GM12878 (cell line): Measurements from ENCODE around the gene GNG10. TPM values are rescaled to one million over a fixed set of nuclear protein-coding genes. Genes with fewer than 3 reads are reported as not detected.

Experiments
- ATAC-seq: fragments of 200-7000 bp; cut with Tn5 transposase; 3 replicates; pipeline ENCODE4 v1.9.1; 2020; ENCODE audit warnings: mild to moderate bottlenecking, moderate library complexity
- BruUV-seq: library from RNA; stranded (reverse); fragments of 400-500 nt; replicated peaks from 2 replicates; lab custom pipeline; 2021; lab: Mats Ljungman, UMichigan
- CTCF ChIA-PET: fragments of 300-600 bp; sonication (Branson Sonifier 250); formaldehyde crosslinking; extraction: SDS; loops from one replicate; lab custom pipeline; 2021; ENCODE audit warnings: inconsistent platforms; lab: Yijun Ruan, JAX
- POLR2A ChIA-PET: fragments of 350-600 bp; formaldehyde crosslinking; extraction: SDS; loops from one replicate; lab custom pipeline; 2021; ENCODE audit warnings: inconsistent platforms; lab: Charles Lee
- RAD21 ChIA-PET: fragments of 300-600 bp; sonication (Branson Sonifier 250); formaldehyde crosslinking; loops from one replicate; lab custom pipeline; 2023; ENCODE audit warnings: antibody characterized with exemption; ENCODE audit not compliant: unreplicated experiment; lab: Charles Lee
- SMC1A ChIA-PET: fragments of 300-600 bp; sonication (Branson Sonifier 250); formaldehyde crosslinking; loops from one replicate; lab custom pipeline; 2023; ENCODE audit not compliant: unreplicated experiment, uncharacterized antibody; lab: Charles Lee
- DNase-seq: peaks from one replicate; pipeline ENCODE4 v3.0.0-alpha.2; 2011; ENCODE audit warnings: low read depth, low spot score
- FAIRE-seq: peaks from 3 replicates; lab custom pipeline; 2011; peaks lifted over from hg19 to GRCh38; lab: Jason Lieb, UNC
- H2AFZ ChIP-seq: 2 replicates; pipeline ENCODE4 v1.6.0; 2011; ENCODE audit warnings: low read depth, low read length, control low read depth; ENCODE audit not compliant: control insufficient read depth
- H3K27ac ChIP-seq: 2 replicates; pipeline ENCODE4 v1.5.1; 2011; ENCODE audit warnings: control low read depth; ENCODE audit not compliant: control insufficient read depth, insufficient read depth
- H3K27me3 ChIP-seq, 2 experiments: replicated peaks in 1 of 2; 2 replicates each; pipeline versions ENCODE4 v1.6.0 to v1.6.1; 2011; ENCODE audit warnings: low read length in 1 of 2; ENCODE audit not compliant: control insufficient read depth in 2 of 2, insufficient read depth in 2 of 2
- H3K36me3 ChIP-seq, 2 experiments: 2 replicates each; pipeline ENCODE4 v1.5.1; 2011; ENCODE audit warnings: low read length in 1 of 2; ENCODE audit not compliant: control insufficient read depth in 2 of 2, insufficient read depth in 2 of 2
- H3K4me1 ChIP-seq: 2 replicates; pipeline ENCODE4 v1.6.1; 2011; ENCODE audit warnings: mild to moderate bottlenecking, low read length, moderate library complexity, mixed read lengths; ENCODE audit not compliant: control insufficient read depth, insufficient read depth
- H3K4me2 ChIP-seq: 2 replicates; pipeline ENCODE4 v1.6.0; 2011; ENCODE audit warnings: control low read depth; ENCODE audit not compliant: control insufficient read depth, insufficient read depth
- H3K4me3 ChIP-seq: fragments of 200-600 bp; sonication (generic); 2 replicates; pipeline ENCODE4 v1.5.1; 2016
- H3K79me2 ChIP-seq: 2 replicates; pipeline ENCODE4 v1.6.0; 2011; ENCODE audit warnings: low read length; ENCODE audit not compliant: control insufficient read depth, insufficient read depth
- H3K9ac ChIP-seq: 2 replicates; pipeline ENCODE4 v1.8.0; 2011; ENCODE audit warnings: low read length, control low read depth, mixed read lengths; ENCODE audit not compliant: control insufficient read depth, insufficient read depth
- H3K9me3 ChIP-seq: replicated peaks from 3 replicates; pipeline ENCODE4 v1.5.1; 2011; ENCODE audit warnings: mild to moderate bottlenecking, low read length; ENCODE audit not compliant: control insufficient read depth, insufficient read depth
- H4K20me1 ChIP-seq: 2 replicates; pipeline ENCODE4 v1.6.0; 2011; ENCODE audit not compliant: control insufficient read depth, insufficient read depth
- CBFB ChIP-seq: IDR thresholded peaks from 2 replicates; pipeline ENCODE4 v1.6.1; 2016; ENCODE audit warnings: antibody characterized with exemption, low read depth
- ESRRA ChIP-seq: IDR thresholded peaks from 2 replicates; pipeline ENCODE4 v1.6.1; 2012; ENCODE audit warnings: mild to moderate bottlenecking, low read length, improper control_type of control experiment
- NR2F1 ChIP-seq: fragments of 450-650 bp; conservative IDR thresholded peaks from 2 replicates; pipeline ENCODE4 v1.6.1; 2017; ENCODE audit warnings: mild to moderate bottlenecking
- NRF1 ChIP-seq: conservative IDR thresholded peaks from 2 replicates; pipeline ENCODE4 v1.6.1; 2011; ENCODE audit warnings: mild to moderate bottlenecking, low read depth, low read length, improper control_type of control experiment
- POLR2A ChIP-seq: IDR thresholded peaks from 2 replicates; pipeline ENCODE4 v1.6.1; 2011; ENCODE audit warnings: low read depth, mild to moderate bottlenecking, low read length
- POU2F2 ChIP-seq: IDR thresholded peaks from 3 replicates; pipeline ENCODE4 v1.6.1; 2011; ENCODE audit warnings: low read depth, mild to moderate bottlenecking, low read length, borderline replicate concordance
- RAD51 ChIP-seq: fragments of 450-650 bp; IDR thresholded peaks from 2 replicates; pipeline ENCODE4 v1.6.1; 2016; ENCODE audit warnings: moderate library complexity, mild to moderate bottlenecking, inconsistent platforms
- RB1 ChIP-seq: fragments of 450-650 bp; formaldehyde crosslinking; IDR thresholded peaks from 2 replicates; pipeline ENCODE4 v1.6.1; 2017; ENCODE audit warnings: mild to moderate bottlenecking, borderline replicate concordance
- SIX5 ChIP-seq: IDR thresholded peaks from 2 replicates; pipeline ENCODE4 v1.6.1; 2011; ENCODE audit warnings: mild to moderate bottlenecking, low read depth, low read length, moderate library complexity; ENCODE audit not compliant: severe bottlenecking
- STAT1 ChIP-seq: fragments of 450-650 bp; conservative IDR thresholded peaks from 2 replicates; pipeline ENCODE4 v1.6.1; 2014; ENCODE audit warnings: antibody characterized with exemption, mild to moderate bottlenecking
- WRNIP1 ChIP-seq: IDR thresholded peaks from 2 replicates; pipeline ENCODE4 v1.6.1; 2011; ENCODE audit warnings: low read depth, low read length, improper control_type of control experiment, borderline replicate concordance
- YY1 ChIP-seq: IDR thresholded peaks from 2 replicates; pipeline ENCODE4 v1.6.1; 2011; ENCODE audit warnings: low read depth, mild to moderate bottlenecking, low read length
- ZBTB11 ChIP-seq: fragments of 450-650 bp; formaldehyde crosslinking; IDR thresholded peaks from 2 replicates; pipeline ENCODE4 v1.5.0; 2022; ENCODE audit warnings: mild to moderate bottlenecking, missing genetic modification characterization
- ZNF207 ChIP-seq: fragments of 450-650 bp; IDR thresholded peaks from 2 replicates; pipeline ENCODE4 v1.6.1; 2014; ENCODE audit warnings: antibody characterized with exemption, mild to moderate bottlenecking, borderline replicate concordance
- ZNF622 ChIP-seq: fragments of 450-650 bp; IDR thresholded peaks from 2 replicates; pipeline ENCODE4 v1.6.1; 2017; ENCODE audit warnings: mild to moderate bottlenecking, inconsistent platforms
- WGBS: methylation state at CpG from one replicate; pipeline ENCODE4 v1.1.6; 2016; ENCODE audit warnings: low lambda C conversion rate; ENCODE audit not compliant: insufficient replicate concordance, insufficient coverage; ENCODE audit errors: missing lambda C conversion rate; 5-methylcytosine and 5-hydroxymethylcytosine counted together
- in situ Hi-C: fragments of 300-500 bp; cut with MboI; formaldehyde crosslinking; loops from 9 replicates; pipeline ENCODE4 v1.14.3; 2018; ENCODE audit warnings: mixed read lengths
- intact Hi-C: fragments of 100-400 bp; cut with micrococcal nuclease; formaldehyde crosslinking; loops from one replicate; pipeline ENCODE4 v1.14.2; 2022; ENCODE audit not compliant: unreplicated experiment
- polyA plus RNA-seq, 11 experiments: library from polyadenylated mRNA; depleted of rRNA in 4 of 11; unstranded in 6 of 11; stranded (reverse) in 5 of 11; fragments of >200 nt; fragmentation: Nextera tagmentation in 4 of 11; fragmentation: Illumina TruSeq in 1 of 11; extraction: Ambion mirVana in 4 of 11; extraction: Trizol in 1 of 11; gene quantifications; 1 replicate in 1 of 11; 2 replicates in 10 of 11; pipeline versions ENCODE4 v1.2.1 to v1.2.3, GENCODE V29; 2011 to 2016; ENCODE audit warnings: inconsistent platforms in 2 of 11, missing spikeins in 2 of 11, low read depth in 1 of 11
- total RNA-seq, 4 experiments: library from RNA; depleted of rRNA in 3 of 4; stranded (reverse); fragments of >200 nt in 3 of 4; fragmentation: Illumina TruSeq in 1 of 4; extraction: Trizol in 1 of 4; gene quantifications; 2 replicates each; pipeline versions ENCODE4 v1.2.1 to v1.2.3, GENCODE V29; 2013 to 2021
- TF ChIP-seq, protein P1 (sequence below): fragments of 450-650 bp; IDR thresholded peaks from 2 replicates; pipeline ENCODE4 v1.6.1; 2017; ENCODE audit warnings: antibody characterized with exemption, mild to moderate bottlenecking, moderate library complexity
- TF ChIP-seq, protein P2 (sequence below): fragments of 450-650 bp; IDR thresholded peaks from 2 replicates; pipeline ENCODE4 v1.6.1; 2018; ENCODE audit warnings: borderline replicate concordance, mild to moderate bottlenecking; ENCODE audit not compliant: partially characterized antibody

GNG10 gene
- total and polyA plus RNA-seq, 10 of the 15 experiments (the other 5 are each of a cell fraction or from before 2014, with no cell fraction given): 12.0 to 28.2 (median 22.7) TPM

- Histone ChIP-seq H3K36me3 (no peaks in the 10 kb centered on the region), H3K4me2 (peak overlapping the region; percentile 93), H3K4me1 (no peaks in the 10 kb centered on the region; the same call in 1 of the 2 replicates), H3K27me3 (no peaks in the 10 kb centered on the region), H3K27ac (peak overlapping the region; percentile 20; the same call in 1 of the 2 replicates), H3K4me3 (peak overlapping the region; percentile 74), H3K9ac (peak overlapping the region; percentile 21), H2AFZ (peak overlapping the region; percentile 99), H3K79me2 (peaks cover 46% of the 10 kb centered on the region), H4K20me1 (no peaks in the 10 kb centered on the region), H3K9me3 (no peaks in the 10 kb centered on the region)
- no peak for DNase-seq
- POLR2A ChIA-PET: interaction anchor here (0.5 to 1.1 kb wide), 2 partner anchors 132 to 147 kb away, joined by 3 read pairs; partner anchors contain the start of gene ECPAS
- CTCF ChIA-PET: no interaction called here
- in situ Hi-C loops: no loop called here
- RAD21 ChIA-PET: no interaction called here
- WGBS: 0% methylated on average over 14 of the region's 14 CpGs
- peak; percentile 98 for FAIRE-seq
- no peak for ATAC-seq
- SMC1A ChIA-PET: interaction anchor here (1.2 kb wide), 1 partner anchor 33 kb away, joined by 3 read pairs; no protein-coding TSS in a partner anchor
- BruUV-seq: no TSS peak
- intact Hi-C loops: loop anchor here (2.0 to 10.0 kb wide), 4 partner anchors 32 to 1376 kb away; partner anchors contain the start of gene TXN
- TF ChIP-seq NRF1 (no peak), YY1 (peak; percentile 85), RAD51 (no peak), POLR2A (no peak), ZBTB11 (peak; percentile 90), WRNIP1 (0 out of 2 replicates have a peak, but pooled peaks have one; percentile 63), ESRRA (no peak), ZNF622 (no peak), CBFB (no peak), ZNF207 (no peak; the same call in 1 of the 2 replicates), STAT1 (0 out of 2 replicates have a peak, but pooled peaks have one; percentile 18), RB1 (no peak; the same call in 1 of the 2 replicates), SIX5 (peak; percentile 45), NR2F1 (no peak), POU2F2 (no peak)
- TF ChIP-seq, protein P1, sequence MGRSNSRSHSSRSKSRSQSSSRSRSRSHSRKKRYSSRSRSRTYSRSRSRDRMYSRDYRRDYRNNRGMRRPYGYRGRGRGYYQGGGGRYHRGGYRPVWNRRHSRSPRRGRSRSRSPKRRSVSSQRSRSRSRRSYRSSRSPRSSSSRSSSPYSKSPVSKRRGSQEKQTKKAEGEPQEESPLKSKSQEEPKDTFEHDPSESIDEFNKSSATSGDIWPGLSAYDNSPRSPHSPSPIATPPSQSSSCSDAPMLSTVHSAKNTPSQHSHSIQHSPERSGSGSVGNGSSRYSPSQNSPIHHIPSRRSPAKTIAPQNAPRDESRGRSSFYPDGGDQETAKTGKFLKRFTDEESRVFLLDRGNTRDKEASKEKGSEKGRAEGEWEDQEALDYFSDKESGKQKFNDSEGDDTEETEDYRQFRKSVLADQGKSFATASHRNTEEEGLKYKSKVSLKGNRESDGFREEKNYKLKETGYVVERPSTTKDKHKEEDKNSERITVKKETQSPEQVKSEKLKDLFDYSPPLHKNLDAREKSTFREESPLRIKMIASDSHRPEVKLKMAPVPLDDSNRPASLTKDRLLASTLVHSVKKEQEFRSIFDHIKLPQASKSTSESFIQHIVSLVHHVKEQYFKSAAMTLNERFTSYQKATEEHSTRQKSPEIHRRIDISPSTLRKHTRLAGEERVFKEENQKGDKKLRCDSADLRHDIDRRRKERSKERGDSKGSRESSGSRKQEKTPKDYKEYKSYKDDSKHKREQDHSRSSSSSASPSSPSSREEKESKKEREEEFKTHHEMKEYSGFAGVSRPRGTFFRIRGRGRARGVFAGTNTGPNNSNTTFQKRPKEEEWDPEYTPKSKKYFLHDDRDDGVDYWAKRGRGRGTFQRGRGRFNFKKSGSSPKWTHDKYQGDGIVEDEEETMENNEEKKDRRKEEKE: no peak
- TF ChIP-seq, protein P2, sequence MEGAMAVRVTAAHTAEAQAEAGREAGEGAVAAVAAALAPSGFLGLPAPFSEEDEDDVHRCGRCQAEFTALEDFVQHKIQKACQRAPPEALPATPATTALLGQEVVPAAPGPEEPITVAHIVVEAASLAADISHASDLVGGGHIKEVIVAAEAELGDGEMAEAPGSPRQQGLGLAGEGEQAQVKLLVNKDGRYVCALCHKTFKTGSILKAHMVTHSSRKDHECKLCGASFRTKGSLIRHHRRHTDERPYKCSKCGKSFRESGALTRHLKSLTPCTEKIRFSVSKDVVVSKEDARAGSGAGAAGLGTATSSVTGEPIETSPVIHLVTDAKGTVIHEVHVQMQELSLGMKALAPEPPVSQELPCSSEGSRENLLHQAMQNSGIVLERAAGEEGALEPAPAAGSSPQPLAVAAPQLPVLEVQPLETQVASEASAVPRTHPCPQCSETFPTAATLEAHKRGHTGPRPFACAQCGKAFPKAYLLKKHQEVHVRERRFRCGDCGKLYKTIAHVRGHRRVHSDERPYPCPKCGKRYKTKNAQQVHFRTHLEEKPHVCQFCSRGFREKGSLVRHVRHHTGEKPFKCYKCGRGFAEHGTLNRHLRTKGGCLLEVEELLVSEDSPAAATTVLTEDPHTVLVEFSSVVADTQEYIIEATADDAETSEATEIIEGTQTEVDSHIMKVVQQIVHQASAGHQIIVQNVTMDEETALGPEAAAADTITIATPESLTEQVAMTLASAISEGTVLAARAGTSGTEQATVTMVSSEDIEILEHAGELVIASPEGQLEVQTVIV: no peak
Observed at GRCh38 chr9:111630964-111631213, 30.5 kb upstream of the GNG10 start.
